NB4 (cell line): ENCODE results near the gene MAD2L2.

Experiments
- DNase-seq: peaks from one replicate; pipeline ENCODE4 v3.0.0; 2010; ENCODE audit warnings: low read depth
- H3K4me3 ChIP-seq: one replicate; pipeline ENCODE4 v1.5.1; 2011; ENCODE audit warnings: mild to moderate bottlenecking, low read depth, low read length, moderate library complexity
- MYC ChIP-seq: IDR thresholded peaks from 2 replicates; pipeline ENCODE4 v1.6.1; 2011; ENCODE audit warnings: low read depth, low read length
- POLR2A ChIP-seq: IDR thresholded peaks from 2 replicates; pipeline ENCODE4 v1.6.1; 2011; ENCODE audit warnings: mild to moderate bottlenecking; ENCODE audit not compliant: insufficient read length; ENCODE audit errors: extremely low read depth
- TF ChIP-seq, protein P1 (sequence below): IDR thresholded peaks from one replicate; pipeline ENCODE4 v1.5.1; 2012; ENCODE audit warnings: low read depth, low read length
- TF ChIP-seq, protein P2 (sequence below): IDR thresholded peaks from 2 replicates; pipeline ENCODE4 v1.6.1; 2011; ENCODE audit warnings: low read depth, low read length

MAD2L2 gene

DNA sequence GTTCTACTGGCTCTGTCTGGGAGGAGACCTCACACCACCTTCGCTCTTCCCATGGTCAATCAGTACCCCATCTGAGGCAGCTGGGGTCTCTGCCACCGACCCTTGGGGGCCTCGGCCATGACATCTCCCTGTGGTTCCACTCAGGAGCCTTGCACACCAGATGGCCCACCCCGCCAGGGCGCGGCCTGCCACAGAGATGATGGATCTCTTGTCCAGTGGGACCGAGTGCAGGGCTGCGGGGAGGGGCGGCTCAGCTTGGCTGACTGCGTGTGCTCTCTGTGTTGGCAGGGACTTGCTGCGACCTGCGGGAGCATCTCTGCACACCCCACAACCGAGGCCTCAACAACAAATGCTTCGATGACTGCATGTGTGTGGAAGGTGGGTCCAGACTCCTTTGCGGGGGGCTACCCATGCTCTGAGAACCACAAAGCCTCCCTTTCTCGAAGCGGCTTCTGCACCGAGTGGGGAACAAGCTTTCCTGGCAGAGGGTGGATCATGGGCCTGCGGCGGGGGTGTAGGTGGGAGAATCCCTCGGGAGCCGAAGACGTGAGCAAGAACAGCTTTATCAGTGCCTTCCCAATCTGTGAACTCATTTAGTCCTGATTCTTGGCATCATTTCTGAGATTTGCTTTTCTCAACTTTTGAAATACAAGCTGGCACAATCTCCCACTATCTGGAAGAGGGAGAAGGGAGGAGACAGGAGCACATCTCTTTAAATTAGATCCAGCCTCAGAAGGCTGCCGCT is 34.1 kb upstream of the MAD2L2 start:
- TF ChIP-seq POLR2A (no peak), MYC (no peak)
- TF ChIP-seq, protein P1, sequence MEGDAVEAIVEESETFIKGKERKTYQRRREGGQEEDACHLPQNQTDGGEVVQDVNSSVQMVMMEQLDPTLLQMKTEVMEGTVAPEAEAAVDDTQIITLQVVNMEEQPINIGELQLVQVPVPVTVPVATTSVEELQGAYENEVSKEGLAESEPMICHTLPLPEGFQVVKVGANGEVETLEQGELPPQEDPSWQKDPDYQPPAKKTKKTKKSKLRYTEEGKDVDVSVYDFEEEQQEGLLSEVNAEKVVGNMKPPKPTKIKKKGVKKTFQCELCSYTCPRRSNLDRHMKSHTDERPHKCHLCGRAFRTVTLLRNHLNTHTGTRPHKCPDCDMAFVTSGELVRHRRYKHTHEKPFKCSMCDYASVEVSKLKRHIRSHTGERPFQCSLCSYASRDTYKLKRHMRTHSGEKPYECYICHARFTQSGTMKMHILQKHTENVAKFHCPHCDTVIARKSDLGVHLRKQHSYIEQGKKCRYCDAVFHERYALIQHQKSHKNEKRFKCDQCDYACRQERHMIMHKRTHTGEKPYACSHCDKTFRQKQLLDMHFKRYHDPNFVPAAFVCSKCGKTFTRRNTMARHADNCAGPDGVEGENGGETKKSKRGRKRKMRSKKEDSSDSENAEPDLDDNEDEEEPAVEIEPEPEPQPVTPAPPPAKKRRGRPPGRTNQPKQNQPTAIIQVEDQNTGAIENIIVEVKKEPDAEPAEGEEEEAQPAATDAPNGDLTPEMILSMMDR: no peak
- TF ChIP-seq, protein P2, sequence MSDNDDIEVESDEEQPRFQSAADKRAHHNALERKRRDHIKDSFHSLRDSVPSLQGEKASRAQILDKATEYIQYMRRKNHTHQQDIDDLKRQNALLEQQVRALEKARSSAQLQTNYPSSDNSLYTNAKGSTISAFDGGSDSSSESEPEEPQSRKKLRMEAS: no peak
- no peak overlapping the region for H3K4me3 ChIP-seq
- DNase-seq: no peak

DNA sequence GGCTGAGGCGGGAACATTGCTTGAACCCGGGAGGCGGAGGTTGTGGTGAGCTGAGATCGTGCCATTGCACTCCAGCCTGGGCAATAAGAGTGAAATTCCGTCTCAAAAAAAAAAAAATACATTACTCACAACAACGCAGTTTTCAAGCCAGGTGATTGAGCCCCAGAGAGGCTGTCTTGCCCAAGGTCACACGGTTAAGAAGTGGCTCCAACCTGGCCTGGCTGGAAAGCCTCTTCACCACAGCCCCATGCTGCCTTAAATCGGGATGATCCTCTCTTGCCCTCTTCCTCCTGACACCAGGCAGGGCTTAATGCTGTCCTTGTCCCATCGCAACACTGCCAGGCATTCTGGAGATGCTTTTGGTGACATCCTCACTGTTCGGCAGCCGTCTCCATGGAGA is 32.1 kb upstream of the MAD2L2 start:
- H3K4me3 ChIP-seq: no peak overlapping the region
- no peak for DNase-seq
- TF ChIP-seq MYC (no peak), POLR2A (no peak)
- TF ChIP-seq, protein P2: no peak
- TF ChIP-seq, protein P1: no peak

DNA sequence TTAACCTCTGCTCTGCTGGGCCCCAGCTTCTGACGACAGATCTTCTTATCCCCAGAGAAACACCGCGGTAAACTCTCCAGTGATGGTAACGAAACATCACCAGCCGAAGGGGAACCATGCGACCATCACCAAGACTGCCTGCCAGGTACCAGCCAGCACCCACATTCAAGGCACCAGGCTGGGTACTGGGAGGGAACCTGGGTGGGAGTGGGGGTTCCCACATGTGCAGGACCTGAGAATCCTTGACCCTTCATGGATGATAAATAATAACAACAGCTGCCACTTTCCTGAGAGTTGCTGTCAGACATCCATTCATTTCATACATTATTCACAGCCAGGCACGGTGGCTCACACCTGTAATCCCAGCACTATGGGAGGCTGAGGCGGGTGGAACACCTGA is 31.3 kb upstream of the MAD2L2 start:
- TF ChIP-seq, protein P1: no peak
- TF ChIP-seq POLR2A (no peak), MYC (no peak)
- TF ChIP-seq, protein P2: no peak
- H3K4me3 ChIP-seq: no peak overlapping the region
- no peak for DNase-seq

DNA sequence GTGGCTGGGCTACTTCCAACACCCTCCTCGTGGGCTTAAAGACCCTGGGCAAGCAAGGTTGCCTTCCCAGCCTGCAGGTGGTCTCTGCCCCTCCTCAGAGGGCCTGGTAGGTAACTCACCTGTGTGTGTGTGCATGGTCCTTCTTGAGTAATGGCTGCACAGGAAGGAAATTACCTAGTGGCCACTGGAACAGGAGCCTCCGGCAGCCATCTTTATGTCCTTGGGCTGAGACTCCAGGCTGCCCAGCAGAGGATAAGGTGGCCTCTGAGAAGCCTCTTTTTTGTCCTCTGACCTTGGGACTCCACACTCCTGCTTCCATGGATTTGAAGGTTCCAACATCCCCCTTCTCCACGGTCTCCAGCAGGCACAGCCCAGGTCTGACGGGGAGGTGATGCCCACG is 30.5 kb upstream of the MAD2L2 start:
- H3K4me3 ChIP-seq: no peak overlapping the region
- no peak for DNase-seq
- TF ChIP-seq POLR2A: no peak
- TF ChIP-seq, protein P1: no peak
- no peak for TF ChIP-seq MYC
- TF ChIP-seq, protein P2: no peak

DNA sequence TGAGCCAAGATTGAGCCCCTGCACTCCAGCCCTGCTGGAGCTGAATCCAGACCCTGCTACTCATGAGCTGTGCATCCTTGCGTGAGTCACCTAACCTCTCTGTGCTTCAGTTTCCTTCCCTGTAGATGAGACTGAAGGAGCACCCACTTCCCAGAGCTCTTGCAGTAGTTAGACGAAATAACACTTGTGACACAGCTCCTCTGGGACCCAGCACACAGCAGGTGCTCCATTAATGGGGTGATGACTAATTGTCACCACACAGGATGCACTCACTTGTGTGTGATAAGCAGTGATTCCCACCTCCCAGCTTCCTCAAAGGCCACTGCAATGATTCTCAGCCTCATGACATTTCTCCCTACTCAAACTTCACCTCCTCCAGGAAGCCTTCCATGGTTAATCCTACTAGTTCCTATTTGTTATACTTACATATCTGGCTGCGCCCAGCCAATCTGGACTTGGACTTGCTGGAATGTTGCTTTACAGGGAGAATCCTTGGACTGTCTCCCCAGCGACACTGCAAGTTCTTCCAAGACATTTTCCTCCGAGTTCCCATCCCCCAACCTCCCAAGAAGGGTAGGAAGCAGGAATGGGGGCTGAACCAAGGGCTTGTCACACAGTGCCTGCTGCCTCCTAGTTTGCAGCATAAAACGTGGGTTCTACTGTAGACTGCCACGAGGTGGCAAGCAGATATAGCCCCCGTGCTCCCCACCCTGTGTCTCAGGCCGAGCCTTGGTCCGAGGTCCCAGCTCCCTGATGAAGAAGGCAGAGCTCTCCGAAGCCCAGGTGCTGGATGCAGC is 27.8 kb upstream of the MAD2L2 start:
- DNase-seq: peak; percentile 83
- TF ChIP-seq POLR2A (no peak), MYC (no peak)
- no peak overlapping the region for H3K4me3 ChIP-seq

DNA sequence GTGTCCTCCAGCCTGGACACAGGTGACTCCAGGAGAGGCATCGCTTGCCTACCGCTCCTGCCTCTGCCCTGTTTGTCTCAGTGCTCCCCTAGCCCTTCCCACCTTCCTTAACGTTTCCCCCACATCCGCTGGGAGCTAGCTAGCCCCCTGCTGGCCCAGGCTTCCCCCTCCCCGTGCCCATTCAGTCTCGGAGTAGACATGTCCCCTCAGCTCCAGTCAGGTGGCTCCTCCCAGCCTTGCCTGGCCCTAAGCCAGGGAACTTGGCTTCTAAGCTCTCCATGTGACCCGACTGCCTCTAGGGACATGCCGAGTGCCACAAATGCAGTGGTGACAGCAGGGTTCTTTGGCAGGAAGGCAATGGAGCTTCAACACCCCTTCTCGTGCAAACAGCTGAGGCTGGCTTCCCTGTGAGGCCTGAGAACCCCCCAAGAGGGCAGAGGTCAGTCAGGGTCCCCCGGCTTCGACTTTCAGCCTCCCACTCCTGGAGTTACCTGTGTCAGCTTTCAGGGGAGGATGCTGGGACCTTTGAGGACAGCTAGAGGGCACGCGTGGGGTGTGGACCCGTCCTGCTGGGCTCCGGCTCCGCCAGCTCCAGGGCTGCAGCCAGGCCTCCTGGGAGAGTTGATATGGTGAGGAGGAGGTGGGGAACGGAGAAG is 26.8 kb upstream of the MAD2L2 start:
- DNase-seq: peak; percentile 67
- H3K4me3 ChIP-seq: no peak overlapping the region
- TF ChIP-seq, protein P2: peak; percentile 41; the same call in 1 of the 2 replicates
- TF ChIP-seq POLR2A: no peak
